ENCODE results near the gene KHDRBS2. TPM values are rescaled to one million over a fixed set of nuclear protein-coding genes. Genes with fewer than 3 reads are reported as not detected.

The KHDRBS2 gene
- total RNA-seq, 1 experiment from 2014 or later, result 1.2 TPM

- Mint-ChIP-seq H3K4me3 (no peak overlapping the region), H3K27me3 (ENCODE audit: low read depth) (no peaks in the 10 kb centered on the region), H3K4me1 (peaks cover 11% of the 10 kb centered on the region), H3K36me3 (peaks cover 11% of the 10 kb centered on the region), H3K9me3 (peaks cover 21% of the 10 kb centered on the region), H3K27ac (no peak overlapping the region)
- no peak for DNase-seq (ENCODE audit: low spot score)
- TF ChIP-seq USF1 (CRISPR knock-in tag; IDR thresholded peaks at IDR 0.05), result no peak
- TF ChIP-seq, protein P1, sequence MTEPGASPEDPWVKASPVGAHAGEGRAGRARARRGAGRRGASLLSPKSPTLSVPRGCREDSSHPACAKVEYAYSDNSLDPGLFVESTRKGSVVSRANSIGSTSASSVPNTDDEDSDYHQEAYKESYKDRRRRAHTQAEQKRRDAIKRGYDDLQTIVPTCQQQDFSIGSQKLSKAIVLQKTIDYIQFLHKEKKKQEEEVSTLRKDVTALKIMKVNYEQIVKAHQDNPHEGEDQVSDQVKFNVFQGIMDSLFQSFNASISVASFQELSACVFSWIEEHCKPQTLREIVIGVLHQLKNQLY (CRISPR knock-in tag; IDR thresholded peaks at IDR 0.05), result no peak
- TF ChIP-seq ZBTB43 (CRISPR knock-in tag; IDR thresholded peaks at IDR 0.05), result no peak
- no peak for TF ChIP-seq TP53 (CRISPR knock-in tag; IDR thresholded peaks at IDR 0.05)
- TF ChIP-seq, protein P2, sequence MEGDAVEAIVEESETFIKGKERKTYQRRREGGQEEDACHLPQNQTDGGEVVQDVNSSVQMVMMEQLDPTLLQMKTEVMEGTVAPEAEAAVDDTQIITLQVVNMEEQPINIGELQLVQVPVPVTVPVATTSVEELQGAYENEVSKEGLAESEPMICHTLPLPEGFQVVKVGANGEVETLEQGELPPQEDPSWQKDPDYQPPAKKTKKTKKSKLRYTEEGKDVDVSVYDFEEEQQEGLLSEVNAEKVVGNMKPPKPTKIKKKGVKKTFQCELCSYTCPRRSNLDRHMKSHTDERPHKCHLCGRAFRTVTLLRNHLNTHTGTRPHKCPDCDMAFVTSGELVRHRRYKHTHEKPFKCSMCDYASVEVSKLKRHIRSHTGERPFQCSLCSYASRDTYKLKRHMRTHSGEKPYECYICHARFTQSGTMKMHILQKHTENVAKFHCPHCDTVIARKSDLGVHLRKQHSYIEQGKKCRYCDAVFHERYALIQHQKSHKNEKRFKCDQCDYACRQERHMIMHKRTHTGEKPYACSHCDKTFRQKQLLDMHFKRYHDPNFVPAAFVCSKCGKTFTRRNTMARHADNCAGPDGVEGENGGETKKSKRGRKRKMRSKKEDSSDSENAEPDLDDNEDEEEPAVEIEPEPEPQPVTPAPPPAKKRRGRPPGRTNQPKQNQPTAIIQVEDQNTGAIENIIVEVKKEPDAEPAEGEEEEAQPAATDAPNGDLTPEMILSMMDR (IDR thresholded peaks at IDR 0.05), result no peak
- TF ChIP-seq, protein P3, sequence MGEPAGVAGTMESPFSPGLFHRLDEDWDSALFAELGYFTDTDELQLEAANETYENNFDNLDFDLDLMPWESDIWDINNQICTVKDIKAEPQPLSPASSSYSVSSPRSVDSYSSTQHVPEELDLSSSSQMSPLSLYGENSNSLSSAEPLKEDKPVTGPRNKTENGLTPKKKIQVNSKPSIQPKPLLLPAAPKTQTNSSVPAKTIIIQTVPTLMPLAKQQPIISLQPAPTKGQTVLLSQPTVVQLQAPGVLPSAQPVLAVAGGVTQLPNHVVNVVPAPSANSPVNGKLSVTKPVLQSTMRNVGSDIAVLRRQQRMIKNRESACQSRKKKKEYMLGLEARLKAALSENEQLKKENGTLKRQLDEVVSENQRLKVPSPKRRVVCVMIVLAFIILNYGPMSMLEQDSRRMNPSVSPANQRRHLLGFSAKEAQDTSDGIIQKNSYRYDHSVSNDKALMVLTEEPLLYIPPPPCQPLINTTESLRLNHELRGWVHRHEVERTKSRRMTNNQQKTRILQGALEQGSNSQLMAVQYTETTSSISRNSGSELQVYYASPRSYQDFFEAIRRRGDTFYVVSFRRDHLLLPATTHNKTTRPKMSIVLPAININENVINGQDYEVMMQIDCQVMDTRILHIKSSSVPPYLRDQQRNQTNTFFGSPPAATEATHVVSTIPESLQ (CRISPR knock-in tag; IDR thresholded peaks at IDR 0.05), result no peak
- TF ChIP-seq FOXK1 (CRISPR knock-in tag; IDR thresholded peaks at IDR 0.05), result no peak
- TF ChIP-seq CBFB (CRISPR knock-in tag; IDR thresholded peaks at IDR 0.05; ENCODE audit: low read depth), result no peak
- TF ChIP-seq GABPB1 (CRISPR knock-in tag; IDR thresholded peaks at IDR 0.05), result no peak
- no peak for TF ChIP-seq JUN (CRISPR knock-in tag; IDR thresholded peaks at IDR 0.05)
- ChIA-PET POLR2A (no interaction called here), CTCF (no interaction called here)
- ATAC-seq, result no peak
Observed at GRCh38 chr6:61675734-61676133, 610.3 kb downstream of the KHDRBS2 start.

DNA sequence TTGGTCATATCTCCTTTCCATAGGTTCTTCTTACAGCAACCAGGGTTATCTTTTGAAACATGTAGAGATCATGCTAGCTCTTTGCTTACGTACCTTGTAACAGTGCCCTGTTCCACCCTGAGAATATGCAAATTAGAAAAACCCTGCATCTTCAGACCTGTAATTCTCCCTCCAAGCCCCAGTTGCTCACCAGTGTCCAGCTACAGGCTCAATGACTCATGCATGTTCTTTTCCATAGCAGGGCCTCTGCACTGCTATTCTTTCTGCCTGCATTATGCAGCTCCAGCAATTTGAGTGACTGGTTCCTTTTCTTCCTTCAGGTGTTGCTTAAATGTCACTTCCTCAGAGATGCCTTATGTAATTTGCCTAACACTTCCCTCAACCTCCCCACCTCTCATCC is 636.2 kb downstream of the KHDRBS2 start:
- peaks cover 14% of the 10 kb centered on the region for H3K4me1 Mint-ChIP-seq
- H3K36me3 Mint-ChIP-seq, result peaks cover 8% of the 10 kb centered on the region
- no peak for TF ChIP-seq NR3C1 (CRISPR knock-in tag; conservative IDR thresholded peaks at IDR 0.05; ENCODE audit: low read depth)
- TF ChIP-seq, protein P4, sequence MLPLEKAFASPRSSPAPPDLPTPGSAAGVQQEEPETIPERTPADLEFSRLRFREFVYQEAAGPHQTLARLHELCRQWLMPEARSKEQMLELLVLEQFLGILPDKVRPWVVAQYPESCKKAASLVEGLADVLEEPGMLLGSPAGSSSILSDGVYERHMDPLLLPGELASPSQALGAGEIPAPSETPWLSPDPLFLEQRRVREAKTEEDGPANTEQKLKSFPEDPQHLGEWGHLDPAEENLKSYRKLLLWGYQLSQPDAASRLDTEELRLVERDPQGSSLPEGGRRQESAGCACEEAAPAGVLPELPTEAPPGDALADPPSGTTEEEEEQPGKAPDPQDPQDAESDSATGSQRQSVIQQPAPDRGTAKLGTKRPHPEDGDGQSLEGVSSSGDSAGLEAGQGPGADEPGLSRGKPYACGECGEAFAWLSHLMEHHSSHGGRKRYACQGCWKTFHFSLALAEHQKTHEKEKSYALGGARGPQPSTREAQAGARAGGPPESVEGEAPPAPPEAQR (CRISPR knock-in tag; IDR thresholded peaks at IDR 0.05), result no peak
- TF ChIP-seq, protein P5, sequence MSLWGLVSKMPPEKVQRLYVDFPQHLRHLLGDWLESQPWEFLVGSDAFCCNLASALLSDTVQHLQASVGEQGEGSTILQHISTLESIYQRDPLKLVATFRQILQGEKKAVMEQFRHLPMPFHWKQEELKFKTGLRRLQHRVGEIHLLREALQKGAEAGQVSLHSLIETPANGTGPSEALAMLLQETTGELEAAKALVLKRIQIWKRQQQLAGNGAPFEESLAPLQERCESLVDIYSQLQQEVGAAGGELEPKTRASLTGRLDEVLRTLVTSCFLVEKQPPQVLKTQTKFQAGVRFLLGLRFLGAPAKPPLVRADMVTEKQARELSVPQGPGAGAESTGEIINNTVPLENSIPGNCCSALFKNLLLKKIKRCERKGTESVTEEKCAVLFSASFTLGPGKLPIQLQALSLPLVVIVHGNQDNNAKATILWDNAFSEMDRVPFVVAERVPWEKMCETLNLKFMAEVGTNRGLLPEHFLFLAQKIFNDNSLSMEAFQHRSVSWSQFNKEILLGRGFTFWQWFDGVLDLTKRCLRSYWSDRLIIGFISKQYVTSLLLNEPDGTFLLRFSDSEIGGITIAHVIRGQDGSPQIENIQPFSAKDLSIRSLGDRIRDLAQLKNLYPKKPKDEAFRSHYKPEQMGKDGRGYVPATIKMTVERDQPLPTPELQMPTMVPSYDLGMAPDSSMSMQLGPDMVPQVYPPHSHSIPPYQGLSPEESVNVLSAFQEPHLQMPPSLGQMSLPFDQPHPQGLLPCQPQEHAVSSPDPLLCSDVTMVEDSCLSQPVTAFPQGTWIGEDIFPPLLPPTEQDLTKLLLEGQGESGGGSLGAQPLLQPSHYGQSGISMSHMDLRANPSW (CRISPR knock-in tag; conservative IDR thresholded peaks at IDR 0.05; ENCODE audit: low read depth), result no peak
- TF ChIP-seq MXD4 (CRISPR knock-in tag; IDR thresholded peaks at IDR 0.05; ENCODE audit: borderline replicate concordance), result no peak
- TF ChIP-seq, protein P6, sequence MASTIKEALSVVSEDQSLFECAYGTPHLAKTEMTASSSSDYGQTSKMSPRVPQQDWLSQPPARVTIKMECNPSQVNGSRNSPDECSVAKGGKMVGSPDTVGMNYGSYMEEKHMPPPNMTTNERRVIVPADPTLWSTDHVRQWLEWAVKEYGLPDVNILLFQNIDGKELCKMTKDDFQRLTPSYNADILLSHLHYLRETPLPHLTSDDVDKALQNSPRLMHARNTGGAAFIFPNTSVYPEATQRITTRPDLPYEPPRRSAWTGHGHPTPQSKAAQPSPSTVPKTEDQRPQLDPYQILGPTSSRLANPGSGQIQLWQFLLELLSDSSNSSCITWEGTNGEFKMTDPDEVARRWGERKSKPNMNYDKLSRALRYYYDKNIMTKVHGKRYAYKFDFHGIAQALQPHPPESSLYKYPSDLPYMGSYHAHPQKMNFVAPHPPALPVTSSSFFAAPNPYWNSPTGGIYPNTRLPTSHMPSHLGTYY (CRISPR knock-in tag; IDR thresholded peaks at IDR 0.05), result no peak
- TF ChIP-seq ELF4 (CRISPR knock-in tag; IDR thresholded peaks at IDR 0.05; ENCODE audit: low read depth), result no peak
- TF ChIP-seq GRHL2 (CRISPR knock-in tag; IDR thresholded peaks at IDR 0.05; ENCODE audit: insufficient replicate concordance, severe bottlenecking), result no peak
- no peak for TF ChIP-seq ZNF423 (CRISPR knock-in tag; IDR thresholded peaks at IDR 0.05)
- TF ChIP-seq ZMAT4 (CRISPR knock-in tag; IDR thresholded peaks at IDR 0.05), result no peak
- no peak for TF ChIP-seq CBFB (CRISPR knock-in tag; IDR thresholded peaks at IDR 0.05; ENCODE audit: low read depth)
- TF ChIP-seq JAZF1 (CRISPR knock-in tag; IDR thresholded peaks at IDR 0.05), result no peak
- no peak for TF ChIP-seq USF1 (CRISPR knock-in tag; IDR thresholded peaks at IDR 0.05)

More for the DNA sequence above, 636.2 kb downstream of the KHDRBS2 start:
- DNase-seq (ENCODE audit: low spot score) (no peak), ATAC-seq (no peak)
- peaks cover 33% of the 10 kb centered on the region for H3K9me3 Mint-ChIP-seq
- no peak overlapping the region for H3K4me3 Mint-ChIP-seq
- H3K27ac Mint-ChIP-seq, result no peak overlapping the region
- POLR2A ChIA-PET, result no interaction called here
- H3K27me3 Mint-ChIP-seq (ENCODE audit: low read depth), result no peaks in the 10 kb centered on the region
- CTCF ChIA-PET, result no interaction called here
